Trophoblast cell (in vitro differentiated cells and primary cell): ENCODE measurements around the gene CHKA.

Source experiments
- DNase-seq, 2 donors: peaks; one replicate each; pipeline ENCODE4 v3.0.0-alpha.2; 2016
- H2AFZ ChIP-seq: 2 replicates; pipeline ENCODE4 v1.6.1; 2013; ENCODE audit warnings: low read length, moderate library complexity, mild to moderate bottlenecking; ENCODE audit not compliant: insufficient read depth, poor library complexity
- H2AK5ac ChIP-seq: 2 replicates; pipeline ENCODE4 v1.6.1; 2013; ENCODE audit warnings: mild to moderate bottlenecking, low read length
- H2BK120ac ChIP-seq: 2 replicates; pipeline ENCODE4 v1.6.1; 2013; ENCODE audit warnings: low read length, mild to moderate bottlenecking, moderate library complexity; ENCODE audit not compliant: insufficient read depth, poor library complexity
- H2BK12ac ChIP-seq: 2 replicates; pipeline ENCODE4 v1.6.1; 2013; ENCODE audit warnings: mild to moderate bottlenecking, low read length, moderate library complexity
- H2BK5ac ChIP-seq: 2 replicates; pipeline ENCODE4 v1.6.1; 2013; ENCODE audit warnings: low read length, low read depth, moderate library complexity, mild to moderate bottlenecking; ENCODE audit not compliant: poor library complexity
- H3K14ac ChIP-seq: 2 replicates; pipeline ENCODE4 v1.6.1; 2013; ENCODE audit warnings: mild to moderate bottlenecking, low read length
- H3K18ac ChIP-seq: 2 replicates; pipeline ENCODE4 v1.6.1; 2013; ENCODE audit warnings: mild to moderate bottlenecking, low read length
- H3K23ac ChIP-seq: 2 replicates; pipeline ENCODE4 v1.6.1; 2013; ENCODE audit warnings: low read length
- H3K27ac ChIP-seq: 2 replicates; pipeline ENCODE4 v1.5.1; 2013; ENCODE audit warnings: low read depth, mild to moderate bottlenecking, inconsistent platforms, low read length, moderate library complexity
- H3K27me3 ChIP-seq: 2 replicates; pipeline ENCODE4 v1.6.1; 2013; ENCODE audit warnings: inconsistent platforms, mild to moderate bottlenecking, low read length, moderate library complexity; ENCODE audit not compliant: insufficient read depth
- H3K36me3 ChIP-seq, 2 experiments: 1 replicate in 1 of 2; 2 replicates in 1 of 2; pipeline ENCODE4 v1.6.1; 2013; ENCODE audit warnings: low read length in 2 of 2, mild to moderate bottlenecking in 2 of 2, moderate library complexity in 1 of 2; ENCODE audit not compliant: insufficient read depth in 2 of 2, control insufficient read depth in 1 of 2
- H3K4ac ChIP-seq: 2 replicates; pipeline ENCODE4 v1.6.1; 2013; ENCODE audit warnings: low read depth, mild to moderate bottlenecking, low read length, moderate library complexity
- H3K4me1 ChIP-seq, 2 experiments: 1 replicate in 1 of 2; 2 replicates in 1 of 2; pipeline ENCODE4 v1.6.1; 2013; ENCODE audit warnings: low read length in 2 of 2, mild to moderate bottlenecking in 2 of 2, moderate library complexity in 1 of 2; ENCODE audit not compliant: insufficient read depth in 2 of 2, control insufficient read depth in 1 of 2
- H3K4me2 ChIP-seq: 2 replicates; pipeline ENCODE4 v1.6.1; 2013; ENCODE audit warnings: inconsistent platforms, mild to moderate bottlenecking, low read length, moderate library complexity
- H3K4me3 ChIP-seq: 2 replicates; pipeline ENCODE4 v1.5.1; 2013; ENCODE audit warnings: mild to moderate bottlenecking, low read depth, low read length, inconsistent platforms
- H3K79me1 ChIP-seq: one replicate; pipeline ENCODE4 v1.6.1; 2013; ENCODE audit warnings: low read length
- H3K79me2 ChIP-seq: 2 replicates; pipeline ENCODE4 v1.6.1; 2013; ENCODE audit warnings: low read length, mild to moderate bottlenecking; ENCODE audit not compliant: control insufficient read depth, insufficient read depth, poor library complexity
- H3K9ac ChIP-seq: 2 replicates; pipeline ENCODE4 v1.6.1; 2013; ENCODE audit warnings: mild to moderate bottlenecking, low read length
- H3K9me3 ChIP-seq: 2 replicates; pipeline ENCODE4 v1.6.1; 2013; ENCODE audit warnings: low read depth, mild to moderate bottlenecking, control low read depth, inconsistent platforms, low read length; ENCODE audit not compliant: insufficient read depth
- H4K12ac ChIP-seq: 2 replicates; pipeline ENCODE4 v1.6.1; 2013; ENCODE audit warnings: low read depth, mild to moderate bottlenecking, low read length, moderate library complexity
- H4K8ac ChIP-seq: 2 replicates; pipeline ENCODE4 v1.6.1; 2013; ENCODE audit warnings: low read depth, mild to moderate bottlenecking, low read length, moderate library complexity
- H4K91ac ChIP-seq: one replicate; pipeline ENCODE4 v1.6.1; 2013; ENCODE audit warnings: low read depth, mild to moderate bottlenecking, low read length, moderate library complexity
- WGBS: extraction: QIAGEN DNeasy Blood & Tissue Kit; methylation state at CpG from one replicate; pipeline ENCODE4 v1.1.7; 2013; ENCODE audit warnings: missing lambda C conversion rate; ENCODE audit not compliant: insufficient read length, insufficient coverage; ENCODE audit errors: extremely low coverage; 5-methylcytosine and 5-hydroxymethylcytosine counted together

Gene CHKA

GRCh38 chr11:68011051-68011943 lies 109.9 kb downstream of the CHKA start:
- DNase-seq, result no peak
- peaks cover 1% of the 10 kb centered on the region for H3K9me3 ChIP-seq
- H3K36me3 ChIP-seq, result no peaks in the 10 kb centered on the region
- H3K23ac ChIP-seq, result no peak overlapping the region
- peaks cover 27% of the 10 kb centered on the region for H3K79me1 ChIP-seq
- no peak overlapping the region for H2AFZ ChIP-seq
- peak overlapping the region; percentile 90 for H4K91ac ChIP-seq
- no peak overlapping the region for H3K4ac ChIP-seq
- H4K8ac ChIP-seq, result no peak overlapping the region
- H4K12ac ChIP-seq, result no peak overlapping the region
- H2AK5ac ChIP-seq, result peak overlapping the region; percentile 88
- no peak overlapping the region for H3K18ac ChIP-seq
- no peak overlapping the region for H3K4me2 ChIP-seq
- H2BK12ac ChIP-seq, result peak overlapping the region; percentile 95
- no peak overlapping the region for H2BK5ac ChIP-seq
- no peak overlapping the region for H3K27ac ChIP-seq
- peak overlapping the region; percentile 91 for H3K14ac ChIP-seq
- H3K4me1 ChIP-seq, result peaks cover 27 to 32% of the 10 kb centered on the region in 2 experiments
- peaks cover 5% of the 10 kb centered on the region for H3K79me2 ChIP-seq
- no peak overlapping the region for H3K9ac ChIP-seq
- WGBS, result no CpG with 5 or more reads among the region's 16 CpGs
- peak overlapping the region; percentile 95 for H2BK120ac ChIP-seq
- no peaks in the 10 kb centered on the region for H3K27me3 ChIP-seq
- no peak overlapping the region for H3K4me3 ChIP-seq

GRCh38 chr11:68010090-68011041 lies 110.8 kb downstream of the CHKA start, which contains the start of gene ALDH3B1:
TSS of gene ALDH3B1 (plus strand) at chr11:68010327. CDS start at chr11:68015298, 4,971 bp downstream.
- Histone ChIP-seq H3K9ac (no peak within 1 kb of the TSS), H3K4me3 (no peak within 1 kb of the TSS), H3K79me1 (peaks cover 27% of the 10 kb centered on the region), H2AFZ (no peak within 1 kb of the TSS), H4K12ac (no peak within 1 kb of the TSS), H3K4me2 (no peak within 1 kb of the TSS), H3K9me3 (peaks cover 1% of the 10 kb centered on the region), H4K91ac (peak within 1 kb of the TSS; percentile 28), H3K4me1 (peaks cover 27 to 32% of the 10 kb centered on the region in 2 experiments), H2BK120ac (peak within 1 kb of the TSS; percentile 26), H3K27me3 (no peaks in the 10 kb centered on the region), H4K8ac (peak within 1 kb of the TSS; percentile 55), H3K27ac (peak within 1 kb of the TSS; percentile 16), H3K23ac (no peak within 1 kb of the TSS), H2BK12ac (peak within 1 kb of the TSS; percentile 70), H3K79me2 (peaks cover 5% of the 10 kb centered on the region), H2BK5ac (peak within 1 kb of the TSS; percentile 8), H3K4ac (peak within 1 kb of the TSS; percentile 9), H2AK5ac (peak within 1 kb of the TSS; percentile 75), H3K18ac (peak within 1 kb of the TSS; percentile 54), H3K36me3 (no peaks in the 10 kb centered on the region), H3K14ac (peak within 1 kb of the TSS; percentile 6)
- no CpG with 5 or more reads among the region's 33 CpGs for WGBS
- DNase-seq, result peak; percentile 94 to 95

DNA sequence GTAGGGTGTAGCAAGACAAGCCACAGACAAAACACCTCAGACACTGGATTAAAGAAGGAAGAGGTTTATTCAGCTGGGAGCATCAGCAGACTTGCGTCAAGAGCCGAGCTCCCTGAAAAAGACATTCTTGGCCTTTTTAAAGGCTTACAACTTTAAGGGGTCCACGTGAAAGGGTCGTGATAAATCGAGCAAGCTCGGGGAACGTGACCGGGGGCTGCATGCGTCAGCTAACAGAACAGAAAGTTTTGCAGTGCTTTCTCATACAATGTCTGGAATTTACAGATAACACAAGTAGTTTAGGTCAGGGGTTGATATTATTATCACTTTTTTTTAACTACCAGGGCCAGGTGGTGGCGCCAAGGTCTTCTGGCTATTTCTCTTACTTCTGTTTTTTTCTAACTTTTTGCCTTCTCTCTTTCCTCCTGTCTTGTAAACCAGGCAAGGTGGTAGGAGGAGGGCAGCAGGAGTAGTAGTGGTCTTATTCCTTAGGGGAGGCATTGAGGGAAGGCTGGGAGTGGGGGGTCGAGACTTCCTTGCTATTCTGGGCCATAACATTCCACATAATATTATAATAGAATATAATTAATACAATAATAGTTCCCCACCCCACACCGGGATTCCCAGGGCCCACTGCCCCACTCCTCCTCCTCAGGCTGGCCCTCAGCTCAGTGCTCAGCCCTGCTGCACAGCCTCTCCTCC lies 111.6 kb downstream of the CHKA start:
- H2AK5ac ChIP-seq, result no peak overlapping the region
- H2AFZ ChIP-seq, result no peak overlapping the region
- H3K79me1 ChIP-seq, result peaks cover 27% of the 10 kb centered on the region
- no peaks in the 10 kb centered on the region for H3K36me3 ChIP-seq
- DNase-seq, result peak; percentile 67 to 74
- no peak overlapping the region for H4K12ac ChIP-seq
- peaks cover 5% of the 10 kb centered on the region for H3K79me2 ChIP-seq
- H3K27ac ChIP-seq, result no peak overlapping the region
- no peak overlapping the region for H3K4me3 ChIP-seq
- no peaks in the 10 kb centered on the region for H3K27me3 ChIP-seq
- no peak overlapping the region for H3K14ac ChIP-seq
- H3K4me2 ChIP-seq, result no peak overlapping the region
- no peak overlapping the region for H4K91ac ChIP-seq
- WGBS, result no CpG with 5 or more reads among the region's 12 CpGs
- H3K9me3 ChIP-seq, result peaks cover 1% of the 10 kb centered on the region
- no peak overlapping the region for H2BK5ac ChIP-seq
- H2BK12ac ChIP-seq, result no peak overlapping the region
- no peak overlapping the region for H4K8ac ChIP-seq
- no peak overlapping the region for H3K4ac ChIP-seq
- H3K18ac ChIP-seq, result no peak overlapping the region
- no peak overlapping the region for H3K23ac ChIP-seq
- H2BK120ac ChIP-seq, result no peak overlapping the region
- H3K4me1 ChIP-seq, result peaks cover 27 to 32% of the 10 kb centered on the region in 2 experiments
- no peak overlapping the region for H3K9ac ChIP-seq
